HepG2 (cell line): ENCODE data around the gene BTNL3.

Experiments
- CTCF ChIP-seq: sonication (generic); formaldehyde crosslinking; IDR thresholded peaks from 2 replicates; pipeline ENCODE4 v1.5.0; 2020; ENCODE audit warnings: mild to moderate bottlenecking, missing genetic modification reagents, moderate library complexity
- FOXK2 ChIP-seq: fragments of 450-650 bp; IDR thresholded peaks from 2 replicates; pipeline ENCODE4 v1.6.1; 2016

GRCh38 chr5:180959661-180960060, 29.0 kb upstream of the BTNL3 start:
- TF ChIP-seq FOXK2 (no peak), CTCF (no peak)
